LNCAP (cell line): ENCODE results near the gene TRABD2B.

Experiments
- CTCF ChIP-seq: fragments of 450-650 bp; IDR thresholded peaks from 2 replicates; pipeline ENCODE4 v1.5.1; 2017; ENCODE audit warnings: mild to moderate bottlenecking

The TRABD2B gene

GRCh38 chr1:47963568-47964358, 33.4 kb downstream of the TRABD2B start:
- TF ChIP-seq CTCF = no peak

- no peak for TF ChIP-seq CTCF
These were observed 34.3 kb downstream of the TRABD2B start for GRCh38 chr1:47962750-47963492.

- TF ChIP-seq CTCF = no peak
These were observed 43.5 kb downstream of the TRABD2B start for GRCh38 chr1:47953661-47954060.

DNA sequence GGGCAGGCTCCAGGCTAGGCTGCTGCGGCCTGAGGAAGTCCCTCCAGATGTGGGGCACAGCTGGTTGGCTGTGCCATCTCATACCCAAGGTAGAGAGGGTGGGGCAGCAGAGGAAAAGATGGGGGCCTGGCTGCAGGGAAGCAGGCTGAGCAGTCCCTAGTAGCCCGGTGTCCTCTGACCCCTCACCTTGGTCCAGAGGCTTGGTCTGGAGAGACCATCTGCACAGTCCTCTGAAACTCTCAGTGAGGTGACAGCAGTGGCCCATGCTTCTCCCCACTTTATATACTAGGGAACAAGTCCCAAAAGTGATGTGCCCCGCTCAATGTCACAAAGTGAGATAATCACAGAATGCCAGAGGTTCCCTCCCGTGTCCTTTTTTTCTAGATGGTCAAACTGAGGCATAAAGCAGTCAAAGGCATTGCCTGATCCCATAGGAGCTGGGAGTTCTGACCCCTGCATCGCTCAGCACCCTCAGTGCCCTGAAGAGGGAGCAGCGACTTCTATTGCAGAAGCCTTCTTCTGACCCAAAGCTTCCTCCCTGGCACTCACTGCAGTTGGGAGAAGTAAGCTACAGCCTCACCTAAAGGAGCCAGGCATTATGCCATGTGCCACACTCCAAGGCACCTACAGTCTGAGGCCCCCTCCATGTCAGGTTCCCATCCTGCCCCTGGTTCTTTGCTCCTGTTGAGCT, 45.5 kb downstream of the TRABD2B start:
- TF ChIP-seq CTCF = no peak

- TF ChIP-seq CTCF = no peak
These were observed 46.2 kb downstream of the TRABD2B start for GRCh38 chr1:47951026-47951425.

- TF ChIP-seq CTCF = no peak
These were observed 46.7 kb downstream of the TRABD2B start for GRCh38 chr1:47950471-47950870.

- TF ChIP-seq CTCF = no peak
These were observed 49.1 kb downstream of the TRABD2B start for GRCh38 chr1:47948126-47948525.
